Measurements from ENCODE around the gene PAX7.
A peak's percentile ranks its signal among the peaks of the same experiment; 100 is the strongest.

Gene PAX7

DNA sequence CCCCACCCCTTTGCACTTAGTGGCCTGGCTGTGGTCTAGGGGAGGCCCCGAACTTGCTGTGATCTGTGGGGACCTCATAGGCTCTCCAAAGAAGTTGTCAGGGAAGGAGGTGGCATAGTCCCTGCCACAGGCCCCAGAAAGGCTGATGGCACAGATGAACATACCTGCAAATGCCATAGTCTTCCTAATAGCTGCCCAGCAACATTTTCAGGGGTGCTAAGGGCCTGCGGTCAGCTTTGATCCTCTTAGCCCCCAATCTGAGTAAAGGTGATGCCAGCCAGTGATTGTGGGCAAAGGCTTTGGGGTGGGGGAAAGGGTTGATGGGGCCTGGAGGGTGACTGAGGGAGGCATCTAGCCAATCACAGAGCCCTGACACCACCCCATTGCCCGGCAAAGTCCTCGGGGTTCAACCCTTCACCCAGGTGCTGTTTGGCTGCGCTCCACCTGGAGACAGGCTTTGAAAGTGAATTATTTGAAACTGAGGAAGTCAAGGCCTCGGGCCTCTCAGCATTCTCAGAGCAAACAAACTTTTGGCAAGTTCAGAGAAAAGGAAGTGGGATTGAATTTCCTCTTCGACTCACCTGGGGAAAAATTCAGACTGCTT is 35.8 kb downstream of the PAX7 start:
- DNase-seq (ENCODE audit: low spot score), result peak; percentile 17
- POLR2A ChIA-PET (ENCODE audit: low non-redundant PET), result no interaction called here
- no peak for TF ChIP-seq CTCF (conservative IDR thresholded peaks at IDR 0.05; ENCODE audit: low read depth)
- H3K27ac ChIP-seq, result peak overlapping the region; percentile 98
- CTCF ChIA-PET, result interaction anchor here (0.7 to 2.3 kb wide), 2 partner anchors 15 to 154 kb away, joined by 3 to 12 read pairs; no protein-coding TSS in a partner anchor

- DNase-seq (ENCODE audit: low spot score), result no peak
- ChIA-PET POLR2A (ENCODE audit: low non-redundant PET) (no interaction called here), CTCF (interaction anchor here (0.7 to 2.3 kb wide), 2 partner anchors 14 to 153 kb away, joined by 3 to 12 read pairs; no protein-coding TSS in a partner anchor)
- no peak for TF ChIP-seq CTCF (conservative IDR thresholded peaks at IDR 0.05; ENCODE audit: low read depth)
- peak overlapping the region; percentile 98 for H3K27ac ChIP-seq
These were observed 36.7 kb downstream of the PAX7 start for GRCh38 chr1:18667333-18667732.

DNA sequence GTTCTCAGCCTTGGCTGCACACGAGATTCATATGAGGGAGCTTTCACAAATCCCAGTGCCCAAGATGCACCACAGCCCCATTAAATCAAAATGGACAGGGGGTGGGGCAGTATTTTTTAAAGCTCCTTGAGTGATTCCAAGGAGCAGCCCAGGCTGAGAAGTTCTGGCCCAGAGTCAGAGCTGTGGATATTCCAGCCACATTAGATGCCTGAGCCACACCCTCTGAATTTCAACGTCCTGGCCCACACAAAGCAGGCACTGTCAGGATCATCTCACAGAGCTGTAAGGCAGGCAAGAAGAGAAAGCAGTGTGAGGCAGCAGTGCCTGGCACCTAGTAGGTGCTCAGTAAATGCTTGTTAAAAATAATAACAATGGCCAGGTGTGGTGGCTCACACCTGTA is 37.4 kb downstream of the PAX7 start:
- TF ChIP-seq CTCF (conservative IDR thresholded peaks at IDR 0.05; ENCODE audit: low read depth), result no peak
- peak overlapping the region; percentile 98 for H3K27ac ChIP-seq
- ChIA-PET POLR2A (ENCODE audit: low non-redundant PET) (no interaction called here), CTCF (interaction anchor here (2.3 kb wide), 1 partner anchor 13 kb away, joined by 12 read pairs; no protein-coding TSS in a partner anchor)
- peak; percentile 42 for DNase-seq (ENCODE audit: low spot score)

DNA sequence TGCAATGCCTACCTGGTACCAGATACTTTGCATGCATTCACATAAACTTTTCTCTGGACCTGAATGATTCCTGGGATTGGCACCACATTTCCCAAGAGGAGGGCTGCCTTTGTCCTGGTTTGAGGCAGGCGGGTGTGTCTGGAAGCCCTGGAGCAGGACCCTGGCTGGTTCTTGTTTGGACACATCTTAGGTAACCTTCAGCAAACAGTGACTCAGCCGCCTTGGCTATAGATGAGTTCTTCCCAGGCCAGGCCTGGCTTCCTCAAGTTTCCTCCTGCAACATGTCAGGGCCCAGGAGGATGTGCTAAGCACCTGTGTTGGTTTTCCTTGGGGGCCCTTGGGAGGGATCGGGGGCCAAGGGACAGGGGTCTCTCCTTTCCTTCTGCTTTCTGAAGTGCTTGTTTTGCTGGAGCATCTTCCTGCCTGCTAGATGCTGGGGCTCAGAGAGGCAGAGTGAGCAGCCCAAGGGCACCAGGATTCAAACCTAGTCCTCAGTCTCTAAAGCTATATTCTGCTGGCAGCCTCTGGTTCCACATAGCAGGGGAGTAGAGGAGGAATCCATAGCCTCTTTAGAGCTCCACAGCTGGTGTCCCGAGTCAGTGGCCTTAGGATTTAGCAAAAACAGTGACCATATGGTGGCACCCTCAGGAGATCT is 38.2 kb downstream of the PAX7 start:
- ChIA-PET CTCF (interaction anchor here (0.6 kb wide), 1 partner anchor 72 kb away, joined by 3 read pairs; no protein-coding TSS in a partner anchor), POLR2A (ENCODE audit: low non-redundant PET) (no interaction called here)
- peak; percentile 95 for DNase-seq (ENCODE audit: low spot score)
- no peak for TF ChIP-seq CTCF (conservative IDR thresholded peaks at IDR 0.05; ENCODE audit: low read depth)
- H3K27ac ChIP-seq, result peak overlapping the region; percentile 98

DNA sequence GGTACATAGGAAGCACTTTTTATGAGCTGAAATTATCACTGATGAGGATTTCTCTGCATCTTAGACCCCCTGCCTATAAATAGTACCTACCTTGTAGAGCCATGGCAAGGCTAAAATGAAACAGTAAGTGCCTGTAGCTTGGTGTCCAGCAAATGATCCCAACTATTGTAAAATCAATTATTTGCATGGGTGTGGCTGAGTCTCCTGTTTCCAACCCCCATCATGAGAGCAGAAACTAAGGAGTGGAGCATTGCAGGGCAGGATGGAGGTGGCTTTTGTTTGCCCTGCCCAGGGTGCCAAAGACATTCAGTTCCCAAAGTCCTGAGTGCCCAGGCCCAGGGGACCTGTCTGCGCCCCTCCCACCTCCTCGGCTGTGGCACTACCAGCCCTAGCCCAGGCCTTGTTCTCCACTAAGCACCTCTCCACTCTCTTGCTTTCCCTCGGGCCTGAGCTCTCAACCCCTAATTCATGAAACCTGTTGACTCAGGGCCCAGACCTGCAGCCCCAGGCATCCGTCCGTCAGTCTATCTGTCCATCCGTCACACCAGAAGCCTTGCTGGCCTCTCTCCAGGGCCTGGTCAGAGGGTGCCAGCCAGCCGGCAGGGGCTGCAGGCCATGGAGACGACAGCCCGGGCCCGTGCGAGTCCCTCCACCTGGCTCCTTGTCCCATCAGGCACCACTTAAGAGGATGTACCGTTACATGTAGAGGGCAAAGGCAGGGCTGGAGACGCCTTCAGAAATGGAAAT is 39.6 kb downstream of the PAX7 start:
- H3K27ac ChIP-seq, result peak overlapping the region; percentile 98
- POLR2A ChIA-PET (ENCODE audit: low non-redundant PET), result no interaction called here
- no peak for DNase-seq (ENCODE audit: low spot score)
- TF ChIP-seq CTCF (conservative IDR thresholded peaks at IDR 0.05; ENCODE audit: low read depth), result no peak
- CTCF ChIA-PET, result no interaction called here

DNA sequence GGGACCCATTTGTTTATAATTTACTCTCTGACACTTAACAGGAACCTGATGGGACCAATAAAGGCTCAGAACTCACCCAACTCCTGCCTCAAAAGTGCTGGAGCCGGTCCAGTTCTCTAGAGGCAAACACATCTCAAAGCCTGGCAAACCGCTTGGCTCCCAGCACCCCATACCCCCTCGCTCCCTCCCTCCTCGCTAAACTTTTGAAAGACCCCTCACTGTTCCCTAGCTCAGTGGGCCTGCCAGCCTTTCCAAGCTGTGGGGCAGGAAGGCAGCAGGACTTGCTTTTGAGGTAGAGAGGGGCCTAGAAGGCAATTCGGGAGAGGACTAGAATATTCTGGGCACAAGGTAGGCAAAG is 40.2 kb downstream of the PAX7 start:
- CTCF ChIA-PET, result no interaction called here
- H3K27ac ChIP-seq, result peak overlapping the region; percentile 98
- DNase-seq (ENCODE audit: low spot score), result no peak
- POLR2A ChIA-PET (ENCODE audit: low non-redundant PET), result no interaction called here
- no peak for TF ChIP-seq CTCF (conservative IDR thresholded peaks at IDR 0.05; ENCODE audit: low read depth)

All from RWPE1 (cell line).